MG63 (cell line): Measurements from ENCODE around the gene PGLYRP4. TPM values are rescaled to one million over a fixed set of nuclear protein-coding genes. Genes with fewer than 3 reads are reported as not detected.

Source experiments
- DNase-seq: peaks from one replicate; pipeline ENCODE4 v3.0.0-alpha.2; 2020
- H3K27me3 ChIP-seq: fragments of 250-450 bp; sonication (Bioruptor Pico); 2 replicates; pipeline ENCODE4 v1.5.1; 2020; ENCODE audit warnings: mild to moderate bottlenecking, moderate library complexity
- H3K36me3 ChIP-seq: fragments of 250-450 bp; sonication (Bioruptor Pico); 2 replicates; pipeline ENCODE4 v1.5.1; 2020; ENCODE audit warnings: mild to moderate bottlenecking, moderate library complexity
- H3K4me3 ChIP-seq: fragments of 250-450 bp; sonication (Bioruptor Pico); 2 replicates; pipeline ENCODE4 v1.5.1; 2020; ENCODE audit warnings: mild to moderate bottlenecking, moderate library complexity
- H3K9me3 ChIP-seq: fragments of 250-450 bp; sonication (Bioruptor Pico); 2 replicates; pipeline ENCODE4 v1.5.1; 2020; ENCODE audit warnings: mild to moderate bottlenecking, moderate library complexity
- total RNA-seq: library from RNA; depleted of rRNA; stranded (reverse); fragments of >200 nt; shearing (Covaris generic); gene quantifications from 2 replicates; pipeline ENCODE4 v1.2.3, GENCODE V29; 2014; ENCODE audit warnings: low replicate concordance

Gene PGLYRP4
- total RNA-seq, 1 experiment from 2014 or later = not detected

GRCh38 chr1:153362187-153362775 is 13.6 kb upstream of the PGLYRP4 start:
- no peak for DNase-seq
- no peaks in the 10 kb centered on the region; the same call in 1 of the 2 replicates for H3K27me3 ChIP-seq
- H3K9me3 ChIP-seq = no peaks in the 10 kb centered on the region
- H3K36me3 ChIP-seq = no peaks in the 10 kb centered on the region
- no peak overlapping the region for H3K4me3 ChIP-seq

GRCh38 chr1:153361480-153362109 is 13.0 kb upstream of the PGLYRP4 start:
- Histone ChIP-seq H3K9me3 (no peaks in the 10 kb centered on the region), H3K27me3 (no peaks in the 10 kb centered on the region; the same call in 1 of the 2 replicates), H3K36me3 (no peaks in the 10 kb centered on the region), H3K4me3 (no peak overlapping the region)
- DNase-seq = no peak

GRCh38 chr1:153360592-153361479 is 12.2 kb upstream of the PGLYRP4 start:
- no peak for DNase-seq

GRCh38 chr1:153360190-153360589 is 11.5 kb upstream of the PGLYRP4 start:
- Histone ChIP-seq H3K36me3 (no peaks in the 10 kb centered on the region), H3K27me3 (no peaks in the 10 kb centered on the region), H3K9me3 (peaks cover 5% of the 10 kb centered on the region; the same call in 1 of the 2 replicates), H3K4me3 (no peak overlapping the region)
- no peak for DNase-seq

More at GRCh38 chr1:153360592-153361479, 12.2 kb upstream of the PGLYRP4 start:
- peaks cover 3% of the 10 kb centered on the region; the same call in 1 of the 2 replicates for H3K9me3 ChIP-seq
- no peaks in the 10 kb centered on the region for H3K27me3 ChIP-seq
- H3K36me3 ChIP-seq = no peaks in the 10 kb centered on the region
- H3K4me3 ChIP-seq = no peak overlapping the region

GRCh38 chr1:153359241-153359640 is 10.6 kb upstream of the PGLYRP4 start:
- no peak for DNase-seq
- H3K4me3 ChIP-seq = no peak overlapping the region
- H3K9me3 ChIP-seq = peaks cover 5% of the 10 kb centered on the region; the same call in 1 of the 2 replicates
- H3K27me3 ChIP-seq = no peaks in the 10 kb centered on the region
- no peaks in the 10 kb centered on the region for H3K36me3 ChIP-seq

GRCh38 chr1:153358691-153358975 is 10.0 kb upstream of the PGLYRP4 start:
- no peak for DNase-seq
- Histone ChIP-seq H3K36me3 (no peaks in the 10 kb centered on the region), H3K27me3 (no peaks in the 10 kb centered on the region; the same call in 1 of the 2 replicates), H3K4me3 (no peak overlapping the region), H3K9me3 (peaks cover 5% of the 10 kb centered on the region; the same call in 1 of the 2 replicates)

- Histone ChIP-seq H3K9me3 (peaks cover 5% of the 10 kb centered on the region; the same call in 1 of the 2 replicates), H3K36me3 (no peaks in the 10 kb centered on the region), H3K27me3 (no peaks in the 10 kb centered on the region; the same call in 1 of the 2 replicates), H3K4me3 (no peak within 1 kb of the TSS)
- no peak for DNase-seq
These were observed 9.4 kb upstream of the PGLYRP4 start, which contains the start of gene S100A9 for GRCh38 chr1:153357853-153358690. S100A9 (plus strand) TSS chr1:153357854; CDS start chr1:153358284, 430 bp downstream.

- no peaks in the 10 kb centered on the region for H3K36me3 ChIP-seq
- no peaks in the 10 kb centered on the region; the same call in 1 of the 2 replicates for H3K27me3 ChIP-seq
- peaks cover 5% of the 10 kb centered on the region; the same call in 1 of the 2 replicates for H3K9me3 ChIP-seq
- DNase-seq = no peak
- no peak overlapping the region for H3K4me3 ChIP-seq
These were observed 8.6 kb upstream of the PGLYRP4 start for GRCh38 chr1:153357076-153357852.

- peaks cover 5% of the 10 kb centered on the region; the same call in 1 of the 2 replicates for H3K9me3 ChIP-seq
These were observed 7.9 kb upstream of the PGLYRP4 start for GRCh38 chr1:153356392-153357075.

GRCh38 chr1:153355445-153356071 is 6.9 kb upstream of the PGLYRP4 start:
- DNase-seq = peak; percentile 76
- Histone ChIP-seq H3K4me3 (no peak overlapping the region), H3K9me3 (peaks cover 5% of the 10 kb centered on the region; the same call in 1 of the 2 replicates), H3K36me3 (no peaks in the 10 kb centered on the region), H3K27me3 (peaks cover 15% of the 10 kb centered on the region)

More at GRCh38 chr1:153356392-153357075, 7.9 kb upstream of the PGLYRP4 start:
- no peak for DNase-seq
- Histone ChIP-seq H3K36me3 (no peaks in the 10 kb centered on the region), H3K27me3 (peaks cover 6% of the 10 kb centered on the region), H3K4me3 (no peak overlapping the region)

GRCh38 chr1:153354515-153355193 is 6.0 kb upstream of the PGLYRP4 start:
- H3K27me3 ChIP-seq = peaks cover 22% of the 10 kb centered on the region
- H3K36me3 ChIP-seq = no peaks in the 10 kb centered on the region
- H3K4me3 ChIP-seq = no peak overlapping the region
- peaks cover 5% of the 10 kb centered on the region; the same call in 1 of the 2 replicates for H3K9me3 ChIP-seq
- DNase-seq = no peak

- Histone ChIP-seq H3K27me3 (peaks cover 31% of the 10 kb centered on the region), H3K9me3 (peaks cover 5% of the 10 kb centered on the region; the same call in 1 of the 2 replicates), H3K4me3 (no peak overlapping the region), H3K36me3 (no peaks in the 10 kb centered on the region)
- DNase-seq = peak; percentile 13
These were observed 4.7 kb upstream of the PGLYRP4 start for GRCh38 chr1:153353226-153353947.

GRCh38 chr1:153352523-153352922 is 3.9 kb upstream of the PGLYRP4 start:
- Histone ChIP-seq H3K36me3 (no peaks in the 10 kb centered on the region), H3K4me3 (no peak overlapping the region), H3K9me3 (peaks cover 5% of the 10 kb centered on the region; the same call in 1 of the 2 replicates), H3K27me3 (peaks cover 37% of the 10 kb centered on the region)
- DNase-seq = peak; percentile 48
